H1 (cell line): Measurements from ENCODE around the gene ZBTB16. TPM values are rescaled to one million over a fixed set of nuclear protein-coding genes. Genes with fewer than 3 reads are reported as not detected.

ENCODE experiments used
- CTCF ChIA-PET: fragments of 300-600 bp; sonication (Branson Sonifier 250); formaldehyde crosslinking; loops from one replicate; lab custom pipeline; 2021; ENCODE audit not compliant: partially characterized antibody; lab: Charles Lee
- POLR2A ChIA-PET: fragments of 300-600 bp; sonication (Branson Sonifier 250); formaldehyde crosslinking; loops from one replicate; lab custom pipeline; 2021; ENCODE audit warnings: inconsistent platforms; ENCODE audit not compliant: partially characterized antibody; lab: Charles Lee
- DNase-seq, 2 experiments: peaks; one replicate each; pipeline versions ENCODE4 v3.0.0 to v3.0.0-alpha.2; 2010 to 2022; ENCODE audit warnings: low spot score in 2 of 2, low read depth in 1 of 2, mixed read lengths in 1 of 2
- FAIRE-seq: peaks from 2 replicates; lab custom pipeline; 2011; peaks lifted over from hg19 to GRCh38; lab: Jason Lieb, UNC
- H2AFZ ChIP-seq: 2 replicates; pipeline ENCODE4 v1.8.1; 2012; ENCODE audit warnings: low read length, inconsistent platforms
- H2AK5ac ChIP-seq: 2 replicates; pipeline ENCODE4 v1.6.1; 2013; ENCODE audit warnings: low read depth, low read length
- H2BK120ac ChIP-seq: replicated peaks from 2 replicates; pipeline ENCODE3; 2013; ENCODE audit warnings: low read depth, low read length, inconsistent platforms
- H2BK12ac ChIP-seq: 2 replicates; pipeline ENCODE4 v1.6.1; 2013; ENCODE audit warnings: low read depth, low read length
- H2BK15ac ChIP-seq: 2 replicates; pipeline ENCODE4 v1.6.1; 2013; ENCODE audit warnings: low read length
- H2BK20ac ChIP-seq: 2 replicates; pipeline ENCODE4 v1.6.1; 2013; ENCODE audit warnings: low read length
- H2BK5ac ChIP-seq: 2 replicates; pipeline ENCODE4 v1.6.1; 2013; ENCODE audit warnings: low read depth, low read length
- H3K14ac ChIP-seq: 2 replicates; pipeline ENCODE4 v1.6.1; 2013; ENCODE audit warnings: inconsistent platforms; ENCODE audit not compliant: insufficient read length
- H3K18ac ChIP-seq: 2 replicates; pipeline ENCODE4 v1.6.1; 2013; ENCODE audit warnings: low read length; ENCODE audit errors: extremely low read depth
- H3K23ac ChIP-seq: 2 replicates; pipeline ENCODE4 v1.6.1; 2013; ENCODE audit warnings: inconsistent platforms; ENCODE audit not compliant: insufficient read length
- H3K23me2 ChIP-seq: 2 replicates; pipeline ENCODE4 v1.6.1; 2013; ENCODE audit warnings: low read depth, low read length
- H3K27ac ChIP-seq: 2 replicates; pipeline ENCODE4 v1.6.1; 2011; ENCODE audit warnings: low read depth, low read length, inconsistent platforms
- H3K27me3 ChIP-seq, 4 experiments: replicated peaks in 1 of 4; 1 replicate in 1 of 4; 2 replicates in 3 of 4; pipeline versions ENCODE4 v1.6.1 to v1.8.1; 2011 to 2013; ENCODE audit warnings: low read length in 3 of 4, mild to moderate bottlenecking in 3 of 4, inconsistent platforms in 2 of 4, mixed read lengths in 2 of 4, moderate library complexity in 1 of 4; ENCODE audit not compliant: control insufficient read depth in 3 of 4, insufficient read depth in 3 of 4; ENCODE audit errors: extremely low read depth in 1 of 4
- H3K36me3 ChIP-seq, 4 experiments: 2 replicates each; pipeline versions ENCODE4 v1.6.1 to v1.8.1; 2011 to 2013; ENCODE audit warnings: mild to moderate bottlenecking in 4 of 4, low read length in 3 of 4, moderate library complexity in 2 of 4, control low read depth in 1 of 4, inconsistent platforms in 1 of 4; ENCODE audit not compliant: insufficient read depth in 4 of 4, control insufficient read depth in 2 of 4
- H3K4ac ChIP-seq: replicated peaks from 2 replicates; pipeline ENCODE3; 2013; ENCODE audit warnings: low read length, low read depth, mixed read lengths, inconsistent platforms; ENCODE audit not compliant: insufficient read length
- H3K4me1 ChIP-seq, 4 experiments: replicated peaks in 1 of 4; 1 replicate in 1 of 4; 2 replicates in 3 of 4; pipeline versions ENCODE4 v1.6.1 to v1.8.1; 2011 to 2013; ENCODE audit warnings: low read length in 3 of 4, inconsistent platforms in 2 of 4, mixed read lengths in 1 of 4; ENCODE audit not compliant: insufficient read depth in 4 of 4, control insufficient read depth in 3 of 4
- H3K4me2 ChIP-seq, 2 experiments: 2 replicates each; pipeline versions ENCODE4 v1.6.1 to v1.8.1; 2011 to 2013; ENCODE audit warnings: low read depth in 2 of 2, low read length in 2 of 2, control low read depth in 1 of 2, inconsistent platforms in 1 of 2, mild to moderate bottlenecking in 1 of 2; ENCODE audit not compliant: insufficient read depth in 1 of 2
- H3K4me3 ChIP-seq, 4 experiments: fragments of 200-600, 300-600 bp in 1 of 4; sonication (generic), shearing (Covaris generic), sonication (Bioruptor Twin) in 1 of 4; 2 replicates each; pipeline versions ENCODE4 v1.5.1 to v1.8.1; 2011 to 2016; ENCODE audit warnings: low read length in 4 of 4, low read depth in 3 of 4, control low read depth in 2 of 4, inconsistent platforms in 2 of 4, mild to moderate bottlenecking in 2 of 4, mixed read lengths in 1 of 4, moderate library complexity in 1 of 4; ENCODE audit not compliant: insufficient read depth in 2 of 4; ENCODE audit errors: extremely low read depth in 1 of 4
- H3K56ac ChIP-seq: replicated peaks from 2 replicates; pipeline ENCODE3; 2013; ENCODE audit warnings: low read depth, mild to moderate bottlenecking, mixed read lengths, low read length, inconsistent platforms; ENCODE audit not compliant: insufficient read length
- H3K79me1 ChIP-seq: 2 replicates; pipeline ENCODE4 v1.6.1; 2013; ENCODE audit warnings: low read depth, low read length, control low read depth
- H3K79me2 ChIP-seq, 2 experiments: 2 replicates each; pipeline versions ENCODE4 v1.6.1 to v1.8.1; 2012 to 2013; ENCODE audit warnings: low read length in 2 of 2, mild to moderate bottlenecking in 2 of 2, inconsistent platforms in 1 of 2; ENCODE audit not compliant: insufficient read depth in 2 of 2, control insufficient read depth in 1 of 2
- H3K9ac ChIP-seq, 4 experiments: replicated peaks in 1 of 4; 1 replicate in 1 of 4; 2 replicates in 3 of 4; pipeline versions ENCODE4 v1.6.1 to v1.8.1; 2011 to 2013; ENCODE audit warnings: low read depth in 3 of 4, low read length in 3 of 4, control low read depth in 2 of 4, mild to moderate bottlenecking in 2 of 4, moderate library complexity in 2 of 4, inconsistent platforms in 1 of 4; ENCODE audit errors: extremely low read depth in 1 of 4
- H3K9me3 ChIP-seq, 2 experiments: 2 replicates each; pipeline versions ENCODE4 v1.6.1 to v1.8.1; 2012 to 2013; ENCODE audit warnings: mild to moderate bottlenecking in 2 of 2, moderate library complexity in 2 of 2, control low read depth in 1 of 2, inconsistent platforms in 1 of 2, low read depth in 1 of 2, low read length in 1 of 2, mixed read lengths in 1 of 2; ENCODE audit not compliant: insufficient read depth in 2 of 2
- H4K20me1 ChIP-seq, 2 experiments: replicated peaks in 1 of 2; 2 replicates each; pipeline versions ENCODE3 to v1.8.1; 2011 to 2013; ENCODE audit warnings: inconsistent platforms in 2 of 2, low read length in 2 of 2, mild to moderate bottlenecking in 1 of 2; ENCODE audit not compliant: insufficient read depth in 2 of 2, control insufficient read depth in 1 of 2
- H4K5ac ChIP-seq: 2 replicates; pipeline ENCODE4 v1.6.1; 2013; ENCODE audit warnings: low read length, low read depth, mixed read lengths, inconsistent platforms; ENCODE audit not compliant: insufficient read length
- H4K8ac ChIP-seq: 2 replicates; pipeline ENCODE4 v1.8.0; 2013; ENCODE audit warnings: mild to moderate bottlenecking, moderate library complexity, low read length, inconsistent platforms; ENCODE audit not compliant: insufficient read depth; ENCODE audit errors: extremely low read depth
- H4K91ac ChIP-seq: replicated peaks from 2 replicates; pipeline ENCODE3; 2013; ENCODE audit warnings: low read length, mixed read lengths, inconsistent platforms; ENCODE audit not compliant: insufficient read length
- CREB1 ChIP-seq: IDR thresholded peaks from 2 replicates; pipeline ENCODE4 v1.6.1; 2012; ENCODE audit warnings: inconsistent platforms
- CTBP2 ChIP-seq: IDR thresholded peaks from 2 replicates; pipeline ENCODE4 v1.7.0; 2011; ENCODE audit warnings: borderline replicate concordance, mild to moderate bottlenecking, moderate library complexity, mixed read lengths, low read length; ENCODE audit not compliant: insufficient read depth, insufficient read length
- EZH2 ChIP-seq: fragments of 200-600 bp; sonication (generic); IDR thresholded peaks from 2 replicates; pipeline ENCODE4 v1.7.1; 2012; ENCODE audit warnings: low read depth, mild to moderate bottlenecking, moderate library complexity, low read length, inconsistent platforms; ENCODE audit not compliant: severe bottlenecking
- GTF2F1 ChIP-seq: IDR thresholded peaks from 2 replicates; pipeline ENCODE4 v1.6.1; 2012; ENCODE audit warnings: low read depth, low read length, improper control_type of control experiment, borderline replicate concordance
- HDAC6 ChIP-seq: IDR thresholded peaks from one replicate; pipeline ENCODE4 v1.7.1; 2012; ENCODE audit warnings: low read depth, mild to moderate bottlenecking, inconsistent platforms, low read length, moderate library complexity
- NANOG ChIP-seq: IDR thresholded peaks from 2 replicates; pipeline ENCODE4 v1.6.1; 2011; ENCODE audit warnings: low read length, low read depth, mild to moderate bottlenecking, inconsistent platforms; ENCODE audit not compliant: insufficient read depth, poor library complexity, severe bottlenecking
- PHF8 ChIP-seq: fragments of 200-600 bp; sonication (generic); conservative IDR thresholded peaks from 2 replicates; pipeline ENCODE4 v1.7.1; 2012; ENCODE audit warnings: low read depth, mild to moderate bottlenecking, inconsistent platforms, low read length, moderate library complexity
- POLR2AphosphoS5 ChIP-seq: IDR thresholded peaks from 2 replicates; pipeline ENCODE4 v1.6.1; 2011; ENCODE audit warnings: low read depth, low read length
- RXRA ChIP-seq: IDR thresholded peaks from 2 replicates; pipeline ENCODE4 v1.6.1; 2011; ENCODE audit warnings: low read depth, mild to moderate bottlenecking, low read length, moderate library complexity; ENCODE audit not compliant: insufficient read depth
- SRF ChIP-seq: IDR thresholded peaks from 2 replicates; pipeline ENCODE4 v1.6.1; 2011; ENCODE audit warnings: mild to moderate bottlenecking, low read depth, low read length, moderate library complexity
- TBP ChIP-seq: IDR thresholded peaks from 2 replicates; pipeline ENCODE4 v1.6.1; 2011; ENCODE audit warnings: low read depth, low read length, improper control_type of control experiment
- TCF12 ChIP-seq: IDR thresholded peaks from 2 replicates; pipeline ENCODE4 v1.6.1; 2011; ENCODE audit warnings: low read depth, mild to moderate bottlenecking, low read length
- TEAD4 ChIP-seq: IDR thresholded peaks from 2 replicates; pipeline ENCODE4 v1.6.1; 2012; ENCODE audit warnings: low read depth, low read length, inconsistent platforms, mixed read lengths
- WGBS, 2 experiments: shearing (Covaris generic) in 1 of 2; methylation state at CpG; one replicate each; pipeline versions ENCODE4 v1.1.6 to v1.1.7; 2013 to 2015; ENCODE audit warnings: low lambda C conversion rate in 2 of 2, mixed read lengths in 2 of 2, inconsistent platforms in 1 of 2, low coverage in 1 of 2, missing lambda C conversion rate in 1 of 2; ENCODE audit not compliant: insufficient replicate concordance in 2 of 2, insufficient coverage in 1 of 2, insufficient read length in 1 of 2; ENCODE audit errors: extremely low coverage in 1 of 2, missing lambda C conversion rate in 1 of 2; 5-methylcytosine and 5-hydroxymethylcytosine counted together
- polyA plus RNA-seq, 7 experiments: library from polyadenylated mRNA; depleted of rRNA in 3 of 7; stranded (reverse) in 5 of 7; unstranded in 2 of 7; fragments of >200 nt in 5 of 7; fragments of 200-250 nt in 2 of 7; gene quantifications; 1 replicate in 5 of 7; 2 replicates in 1 of 7; 4 replicates in 1 of 7; pipeline versions ENCODE4 v1.2.1 to v1.2.3, GENCODE V29; 2011 to 2013; ENCODE audit warnings: missing spikeins in 2 of 7, mixed read lengths in 2 of 7
- total RNA-seq: library from RNA; stranded (reverse); fragmentation: NEBNext Ultra II Directional; extraction: Animal tissue kit (Norgen Biotek cat#: 25700); gene quantifications from 2 replicates; pipeline ENCODE4 v1.2.1, GENCODE V29; 2021

The ZBTB16 gene
- total and polyA plus RNA-seq, 2 of the 8 experiments (the other 6 are each of a cell fraction or from before 2014, with no cell fraction given): 0.12 to 0.61 TPM

- Histone ChIP-seq H3K27me3 (peaks cover 0 to 13% (median 5%) of the 10 kb centered on the region in 4 experiments; a peak in 3 of 7 replicates), H2AK5ac (no peak overlapping the region), H4K20me1 (no peaks in the 10 kb centered on the region), H4K5ac (no peak overlapping the region), H3K4me2 (no peak overlapping the region), H4K91ac (no peak overlapping the region), H2BK5ac (no peak overlapping the region), H3K18ac (no peak overlapping the region), H3K23ac (no peak overlapping the region), H3K9me3 (no peaks in the 10 kb centered on the region), H3K4me1 (peaks cover under 1 to 11% (median 5%) of the 10 kb centered on the region in 4 experiments; a peak in 5 of 7 replicates), H3K56ac (no peak overlapping the region), H3K9ac (no peak overlapping the region), H3K4me3 (no peak overlapping the region), H2BK12ac (no peak overlapping the region), H2BK15ac (no peak overlapping the region), H2BK120ac (no peak overlapping the region), H3K14ac (no peak overlapping the region), H2AFZ (no peak overlapping the region), H3K79me2 (no peaks in the 10 kb centered on the region), H3K23me2 (no peaks in the 10 kb centered on the region; the same call in 1 of the 2 replicates), H3K4ac (no peak overlapping the region), H4K8ac (no peak overlapping the region), H3K36me3 (no peaks in the 10 kb centered on the region), H3K27ac (no peak overlapping the region), H2BK20ac (no peak overlapping the region), H3K79me1 (no peaks in the 10 kb centered on the region)
- WGBS, 2 experiments: 79% methylated on average over 17 of the region's 18 CpGs; no CpG with 5 or more reads in 1 of the 2 experiments
- ChIA-PET POLR2A (no interaction called here), CTCF (interaction anchor here (1.8 to 3.4 kb wide), 4 partner anchors 19 to 206 kb away, joined by 6 to 14 read pairs (median 10); no protein-coding TSS in a partner anchor)
- FAIRE-seq (no peak), DNase-seq (peak in 1 of 2 experiments; percentile 69)
- TF ChIP-seq EZH2 (no peak), TCF12 (peak; percentile 72), CREB1 (no peak), CTBP2 (no peak), NANOG (peak; percentile 1), POLR2AphosphoS5 (no peak), SRF (no peak), TEAD4 (peak; percentile 10; the same call in 1 of the 2 replicates), GTF2F1 (no peak), HDAC6 (no peak), PHF8 (no peak), RXRA (0 out of 2 replicates have a peak, but pooled peaks have one; percentile 63), TBP (no peak)
These were observed 173.0 kb downstream of the ZBTB16 start for GRCh38 chr11:114232400-114233059.
